T47D (cell line): ENCODE measurements around the gene AGK.

ENCODE experiments used
- DNase-seq, 2 experiments: peaks; one replicate each; pipeline versions ENCODE4 v3.0.0 to v3.0.0-alpha.2; 2011 to 2012; ENCODE audit warnings: low read depth in 1 of 2, low spot score in 1 of 2
- JUND ChIP-seq: IDR thresholded peaks from 2 replicates; pipeline ENCODE4 v1.6.1; 2012; ENCODE audit warnings: low read depth
- in situ Hi-C: cut with HindIII; loops from 2 replicates; pipeline ENCODE4 v1.10.0; 2016; ENCODE audit warnings: low sequenced_read_pairs, low pct_unique_long_range_greater_than_20kb

AGK gene

DNA sequence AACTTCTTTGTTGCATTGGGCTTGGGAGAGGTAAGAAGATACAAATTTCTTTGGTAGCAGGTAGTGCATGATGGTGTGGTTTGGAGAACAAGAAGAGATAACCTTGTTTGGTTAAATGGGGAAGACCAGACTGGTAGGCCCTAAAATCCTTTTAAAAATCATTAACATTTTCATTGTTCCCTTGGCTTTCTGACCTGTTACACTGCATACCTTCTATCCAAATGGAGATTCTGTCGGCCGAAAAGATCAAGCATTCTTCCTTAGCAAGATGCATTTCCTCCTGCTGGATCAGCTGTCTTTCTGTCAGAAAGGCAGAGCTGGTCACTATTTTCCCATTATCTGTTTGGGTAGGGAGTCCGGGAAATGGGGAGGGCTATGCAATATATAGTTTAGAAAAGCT lies 33.7 kb downstream of the AGK start:
- TF ChIP-seq JUND = no peak
- DNase-seq = no peak
- in situ Hi-C loops = no loop called here

GRCh38 chr7:141585592-141586510 lies 34.6 kb downstream of the AGK start:
- in situ Hi-C loops = no loop called here
- DNase-seq = no peak
- no peak for TF ChIP-seq JUND

DNA sequence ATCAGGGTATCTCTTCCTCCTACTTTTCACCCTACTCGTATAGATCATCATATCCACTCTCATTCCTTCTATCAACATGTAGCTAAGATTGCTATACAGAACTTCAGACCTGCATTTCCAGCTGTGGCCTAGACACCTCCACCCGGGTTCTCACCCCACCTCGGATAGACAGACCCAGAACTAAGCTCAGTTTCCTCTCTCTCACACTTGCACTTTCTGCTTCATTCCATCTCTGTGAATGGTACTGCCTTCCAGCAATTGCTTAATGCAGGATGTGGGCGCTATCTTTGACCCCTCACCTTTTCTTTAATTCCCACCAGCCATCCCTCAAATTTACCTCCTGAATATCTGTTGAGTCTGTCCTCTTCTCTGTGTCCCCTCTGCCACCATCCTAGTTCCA lies 35.7 kb downstream of the AGK start:
- in situ Hi-C loops = no loop called here
- DNase-seq = no peak
- no peak for TF ChIP-seq JUND

- DNase-seq = no peak
- no peak for TF ChIP-seq JUND
- in situ Hi-C loops = no loop called here
Observed at GRCh38 chr7:141587304-141587703, 36.1 kb downstream of the AGK start.

GRCh38 chr7:141588912-141589311 lies 37.7 kb downstream of the AGK start:
- in situ Hi-C loops = no loop called here
- no peak for DNase-seq
- no peak for TF ChIP-seq JUND

DNA sequence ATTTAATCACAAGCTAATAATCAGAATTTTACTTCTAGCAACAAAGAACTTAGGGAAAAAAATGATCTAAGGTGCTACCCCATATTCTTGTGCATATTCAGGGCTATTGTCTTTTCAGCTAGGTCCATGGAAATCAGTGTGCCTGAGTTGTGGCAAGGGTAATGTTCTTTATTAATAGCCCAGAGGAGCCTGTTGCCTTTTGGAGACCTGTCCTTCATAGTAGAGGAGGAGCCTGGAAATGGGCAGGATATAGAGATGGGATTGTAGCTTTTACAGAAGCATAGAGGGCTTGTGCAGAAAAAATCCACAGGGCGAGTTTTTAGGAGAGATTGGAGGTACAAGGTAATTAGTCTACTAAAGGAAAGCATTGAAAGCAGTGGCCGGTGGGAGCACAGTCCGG lies 38.9 kb downstream of the AGK start:
- no peak for DNase-seq
- no peak for TF ChIP-seq JUND
- in situ Hi-C loops = no loop called here

- TF ChIP-seq JUND = no peak
- in situ Hi-C loops = no loop called here
- no peak for DNase-seq
Observed at GRCh38 chr7:141590666-141591065, 39.5 kb downstream of the AGK start.

GRCh38 chr7:141593134-141593533 lies 41.9 kb downstream of the AGK start:
- DNase-seq = no peak
- no peak for TF ChIP-seq JUND
- in situ Hi-C loops = no loop called here

DNA sequence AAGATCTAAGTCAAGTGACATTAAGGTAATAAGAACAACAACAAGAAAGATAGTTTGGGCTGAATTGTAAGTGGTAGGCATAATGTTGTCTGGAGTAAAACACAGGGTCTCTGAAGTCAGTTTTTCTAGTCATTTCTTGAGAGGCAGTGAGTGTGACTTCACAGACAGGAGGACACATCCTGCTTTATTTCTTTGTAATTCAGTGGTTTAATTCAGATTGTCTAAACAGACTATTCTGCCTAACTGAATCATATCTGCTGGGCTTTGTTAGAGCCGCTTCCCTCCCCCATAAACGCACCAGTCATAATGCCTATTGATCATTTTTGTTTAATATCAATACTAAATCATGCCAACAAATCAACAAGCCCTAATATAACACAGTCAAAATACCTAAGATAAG lies 46.8 kb downstream of the AGK start:
- in situ Hi-C loops = no loop called here
- no peak for DNase-seq
- TF ChIP-seq JUND = no peak

GRCh38 chr7:141598408-141598807 lies 47.2 kb downstream of the AGK start:
- in situ Hi-C loops = no loop called here
- TF ChIP-seq JUND = no peak
- no peak for DNase-seq

DNA sequence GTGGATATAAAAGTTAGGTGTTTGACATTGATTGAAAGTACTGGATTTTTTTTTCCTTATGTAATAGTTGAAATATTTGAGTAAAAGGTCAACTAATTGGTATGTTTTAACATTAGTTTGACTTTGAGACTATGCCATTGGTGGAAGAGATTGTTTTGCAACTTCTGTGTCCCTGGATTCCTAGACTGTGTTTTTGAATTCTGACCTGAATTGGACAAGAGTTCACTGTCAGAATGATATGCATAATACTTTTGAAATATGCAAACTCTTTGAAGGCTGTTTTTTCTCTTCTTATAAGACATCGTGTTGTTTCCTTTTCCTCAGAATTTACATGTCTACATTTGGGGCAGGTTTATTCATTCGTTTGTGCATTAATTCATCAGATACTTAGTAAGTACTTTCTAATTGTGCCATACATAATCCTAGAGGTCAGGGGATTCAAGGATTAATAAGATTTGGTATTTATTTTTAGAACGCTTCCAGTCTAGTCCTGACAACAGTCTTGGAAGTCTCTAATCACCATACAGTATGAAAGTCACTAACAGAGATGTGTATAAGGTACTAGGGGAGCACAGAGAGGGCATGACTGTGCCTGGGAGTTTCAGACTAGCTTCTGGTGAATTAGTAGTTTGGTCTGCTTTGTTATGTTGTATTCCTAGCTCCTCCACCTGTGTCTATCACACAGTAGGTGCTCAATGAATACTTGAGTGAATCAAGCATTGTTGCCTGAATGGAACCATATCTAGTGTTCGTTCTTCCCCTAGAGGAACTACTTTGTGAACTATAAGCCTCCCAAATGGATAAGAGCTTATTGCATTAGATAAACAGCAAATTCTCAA lies 49.2 kb downstream of the AGK start:
- in situ Hi-C loops = no loop called here
- no peak for TF ChIP-seq JUND
- no peak for DNase-seq

DNA sequence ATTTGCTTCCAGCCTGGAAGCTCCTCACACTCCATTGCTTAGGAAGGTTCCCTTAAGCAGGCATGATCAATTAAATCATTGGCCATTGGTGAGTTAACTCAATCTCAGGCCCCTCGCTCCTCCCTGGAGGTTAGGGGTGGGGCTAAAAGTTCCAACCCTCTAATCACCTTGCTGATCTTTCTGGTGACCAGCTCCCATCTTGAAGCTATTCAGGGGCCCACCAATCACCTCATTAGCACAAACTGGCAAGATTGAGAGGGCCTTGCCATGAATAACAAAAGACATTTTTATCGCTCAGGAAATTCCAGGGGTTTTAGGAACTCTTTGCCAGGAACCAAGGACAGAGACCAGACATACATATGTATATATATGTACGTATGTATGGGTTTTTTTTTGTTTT lies 58.4 kb downstream of the AGK start:
- no peak for TF ChIP-seq JUND
- in situ Hi-C loops = no loop called here
- DNase-seq = no peak

DNA sequence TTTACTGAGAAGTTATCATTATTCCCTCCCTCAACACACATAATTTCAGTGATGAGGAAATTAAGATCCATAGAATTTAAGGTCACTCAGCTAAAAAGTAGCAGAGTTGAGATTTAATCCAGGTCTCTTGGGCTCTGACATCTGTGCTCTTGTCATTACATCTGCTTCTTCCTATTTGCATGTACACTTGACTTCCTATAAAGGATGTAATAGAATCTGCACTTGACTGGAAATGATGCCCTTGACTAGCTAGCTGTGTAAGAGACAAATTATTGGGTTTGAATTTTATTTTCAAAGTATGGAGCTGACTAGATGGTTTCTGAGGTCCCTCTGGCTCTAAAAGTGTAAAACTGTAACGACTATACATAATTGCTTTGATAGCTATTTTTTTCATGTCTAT lies 59.5 kb downstream of the AGK start:
- no peak for TF ChIP-seq JUND
- no peak for DNase-seq
- in situ Hi-C loops = no loop called here
